ENCODE measurements around the gene SHISAL2A.

Gene SHISAL2A

DNA sequence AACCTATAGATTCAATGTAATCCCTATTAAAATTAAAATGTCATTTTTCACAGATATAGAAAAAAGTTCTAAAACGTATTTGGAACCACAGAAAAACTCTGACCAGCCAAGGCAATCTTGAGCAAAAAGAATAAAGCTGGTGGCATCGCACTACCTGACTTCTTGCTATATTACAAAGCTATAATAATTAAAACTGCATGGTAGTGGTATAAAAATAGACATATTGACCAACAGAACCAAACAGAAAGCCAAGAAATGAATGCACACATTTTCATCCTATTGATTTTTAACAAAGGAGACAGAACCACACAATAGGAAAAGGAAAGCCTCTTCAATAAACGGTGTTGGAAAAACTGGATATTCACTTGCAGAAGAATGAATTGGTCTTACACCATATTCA lies 9.2 kb upstream of the SHISAL2A start:
- no peak for DNase-seq

DNA sequence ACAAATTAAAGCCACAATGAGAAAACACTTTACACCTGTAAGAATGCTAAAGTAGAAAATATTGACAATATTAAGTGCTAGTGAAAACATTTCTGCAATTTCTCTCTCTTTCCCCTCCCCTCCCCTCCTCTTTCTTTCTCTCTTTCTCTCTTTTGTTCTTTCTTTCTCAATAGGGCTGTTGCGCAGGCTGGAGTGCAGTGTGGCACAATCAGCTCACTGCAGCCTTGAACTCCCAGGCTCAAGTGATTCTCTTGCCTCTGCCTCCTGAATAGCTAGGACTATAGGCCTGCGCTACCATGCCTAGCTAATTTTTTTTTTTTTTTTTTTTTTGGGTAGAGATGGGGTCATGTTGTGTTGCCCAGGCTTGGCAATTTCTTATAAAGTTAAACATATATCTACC lies 5.9 kb upstream of the SHISAL2A start:
- no peak for DNase-seq

DNA sequence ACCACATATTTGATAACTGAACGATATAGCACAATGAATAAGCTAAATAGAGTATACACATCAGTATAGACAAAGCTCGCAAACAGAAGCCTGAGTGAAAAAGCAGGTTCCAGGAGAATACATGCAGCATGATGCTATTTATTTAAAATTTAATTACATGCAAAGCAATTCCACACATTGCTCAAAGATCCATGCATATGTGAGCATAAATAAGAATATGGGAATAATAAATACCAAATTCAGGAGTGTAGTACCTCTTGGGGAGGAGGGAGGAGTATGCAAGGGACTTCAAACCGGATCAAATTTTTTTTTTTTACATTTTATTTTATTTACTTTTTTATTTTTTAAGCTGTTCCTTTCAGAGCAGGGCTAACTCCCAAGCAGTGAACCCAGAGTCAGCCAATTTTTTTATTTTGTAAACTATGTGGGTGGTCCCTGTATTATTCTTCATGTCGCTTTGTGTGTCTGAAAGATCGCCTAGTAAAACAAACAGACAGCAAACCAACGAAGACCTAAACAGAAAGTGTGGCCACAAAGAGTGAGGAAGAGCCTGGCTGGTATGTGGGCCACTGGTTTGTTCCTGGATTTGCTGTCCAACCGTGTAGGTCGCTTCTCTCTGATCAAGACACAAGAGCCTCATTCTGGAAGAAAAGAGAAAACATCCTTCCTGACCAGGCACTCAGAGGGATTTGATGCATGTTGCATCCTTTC lies 4.2 kb upstream of the SHISAL2A start:
- no peak for DNase-seq

DNA sequence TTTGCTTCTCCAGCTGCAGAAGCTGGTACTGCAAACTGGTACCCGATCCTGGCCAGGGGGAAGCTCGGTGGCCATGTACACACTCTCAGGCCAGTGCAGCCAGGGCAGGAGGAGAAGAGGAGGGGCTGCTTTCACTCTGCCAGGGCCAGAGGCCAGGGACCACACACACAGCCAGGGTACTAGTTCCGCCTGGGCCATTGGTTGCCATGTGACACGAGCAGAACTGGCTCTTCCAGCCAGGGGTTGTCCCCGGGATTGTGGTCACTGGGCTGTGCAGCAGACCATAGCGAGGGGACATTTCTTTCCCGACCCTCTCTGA lies 3.7 kb upstream of the SHISAL2A start:
- no peak for DNase-seq

DNA sequence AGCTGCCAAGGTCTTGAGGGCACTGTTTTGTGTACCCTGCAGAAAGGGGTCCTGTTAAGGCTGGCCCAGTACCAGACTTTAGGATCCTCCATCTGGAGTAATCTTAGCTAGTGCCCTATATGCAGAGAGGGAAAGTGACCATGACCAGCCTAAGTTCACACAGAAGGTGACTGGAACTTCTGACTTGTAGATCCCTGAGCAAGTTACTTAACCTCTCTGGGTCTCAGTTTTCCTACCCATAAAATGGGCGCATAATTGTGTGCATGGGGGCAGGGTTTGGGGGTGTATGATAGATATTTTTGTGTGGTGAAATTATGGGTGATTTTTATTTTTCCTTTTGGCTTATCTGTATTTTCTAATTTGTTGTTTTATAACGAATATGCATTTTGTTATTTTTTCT lies 3.3 kb upstream of the SHISAL2A start:
- DNase-seq, result no peak

DNA sequence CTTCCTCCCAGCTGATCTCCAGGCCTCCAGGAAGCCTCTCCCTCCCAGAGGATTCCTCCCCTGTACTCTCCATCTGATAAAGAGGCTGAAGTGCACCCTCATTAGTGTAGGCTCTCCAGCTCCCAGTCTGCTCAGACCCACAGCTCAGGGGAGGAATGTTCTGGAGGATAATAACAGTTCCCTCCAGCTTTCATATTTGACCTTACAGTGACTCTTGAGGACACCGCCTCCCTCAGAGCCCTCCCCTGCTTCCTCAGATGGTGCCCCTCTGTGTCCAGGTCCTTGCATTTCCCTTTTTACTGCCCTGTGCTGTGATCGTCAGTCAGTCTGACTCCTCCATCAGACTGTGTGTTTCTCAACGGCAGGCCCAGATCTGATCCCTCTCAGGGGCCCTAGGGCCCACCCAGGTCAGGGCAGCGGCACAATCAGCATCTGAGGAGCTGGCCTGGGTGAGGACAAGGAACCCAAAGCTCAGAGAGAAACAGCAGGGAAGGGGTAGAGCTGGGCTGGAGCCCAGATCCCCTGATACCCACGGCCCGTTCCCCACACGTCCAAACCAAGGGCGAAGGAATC lies 1.1 kb upstream of the SHISAL2A start:
- no peak for DNase-seq

DNA sequence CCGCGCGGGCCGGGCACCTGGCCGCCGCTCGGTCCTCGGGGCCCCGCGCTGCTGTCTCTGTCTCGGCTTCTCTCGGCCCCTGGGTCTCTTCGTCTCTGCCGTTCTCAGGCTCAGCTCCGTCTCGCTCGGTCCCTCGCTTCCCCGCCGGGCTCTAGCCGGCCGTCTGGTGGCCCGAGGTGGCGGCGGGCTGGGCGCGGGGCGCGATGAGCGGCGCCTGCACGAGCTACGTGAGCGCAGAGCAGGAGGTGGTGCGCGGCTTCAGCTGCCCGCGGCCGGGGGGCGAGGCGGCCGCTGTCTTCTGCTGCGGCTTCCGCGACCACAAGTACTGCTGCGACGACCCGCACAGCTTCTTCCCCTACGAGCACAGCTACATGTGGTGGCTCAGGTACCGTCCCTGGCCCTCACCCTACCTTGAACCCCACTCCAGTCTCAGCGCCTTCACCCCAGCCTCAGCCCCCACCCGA lies 355 bp downstream of the SHISAL2A start:
- no peak for DNase-seq

DNA sequence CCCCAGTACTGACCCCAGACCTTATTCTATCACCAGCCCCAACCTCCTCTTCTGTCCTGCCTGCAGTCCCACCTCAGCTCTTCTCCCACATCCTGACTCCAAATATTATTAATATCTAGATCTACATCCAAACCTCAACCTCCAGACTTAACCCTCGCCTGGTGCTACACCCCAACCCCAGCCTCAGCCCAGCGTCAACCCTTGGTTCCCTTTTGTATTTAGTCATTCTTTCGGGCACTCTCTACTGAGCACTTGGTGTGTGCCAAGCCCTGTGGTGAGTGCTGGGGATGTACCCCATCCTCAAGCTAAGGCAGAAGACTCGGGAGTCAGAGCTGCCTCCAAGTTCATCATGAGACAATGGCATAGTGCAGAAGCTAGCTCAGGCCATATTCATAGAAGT lies 1.1 kb downstream of the SHISAL2A start:
- no peak for DNase-seq

DNA sequence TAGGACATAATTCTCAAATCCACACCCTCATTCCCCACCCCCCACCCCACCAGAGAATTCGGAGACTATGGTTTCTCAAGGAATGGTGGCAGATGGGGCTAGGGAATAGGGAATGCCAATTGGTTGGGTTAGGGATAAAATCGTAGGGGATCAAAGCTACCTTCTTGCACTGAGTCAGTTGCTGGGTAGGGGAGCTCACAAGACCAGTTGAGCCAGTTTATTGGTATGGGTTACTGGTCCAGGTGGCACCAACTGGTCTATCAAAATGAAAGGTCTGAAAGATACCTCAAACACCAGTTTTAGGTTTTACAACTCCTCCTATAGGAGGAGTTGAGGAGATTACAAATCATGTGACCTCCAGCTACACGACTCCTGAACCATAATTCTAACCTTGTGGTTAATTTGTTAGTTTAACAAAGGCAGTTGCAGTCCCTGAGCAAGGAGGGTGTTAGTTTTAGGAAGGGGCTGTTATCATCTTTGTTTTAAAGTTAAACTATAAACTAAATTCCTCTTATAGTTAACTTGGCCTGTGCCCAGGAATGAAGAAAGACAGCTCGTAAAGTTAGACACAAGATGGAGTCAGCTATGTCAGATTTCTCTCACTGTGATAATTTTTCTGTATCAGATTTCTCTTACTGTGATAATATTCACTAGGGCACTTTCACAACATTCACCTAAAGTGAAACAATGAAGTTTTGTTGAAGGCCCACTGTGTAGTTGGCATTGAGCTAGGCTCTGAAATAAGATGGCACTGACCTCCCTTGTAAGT lies 2.5 kb downstream of the SHISAL2A start:
- DNase-seq, result no peak

DNA sequence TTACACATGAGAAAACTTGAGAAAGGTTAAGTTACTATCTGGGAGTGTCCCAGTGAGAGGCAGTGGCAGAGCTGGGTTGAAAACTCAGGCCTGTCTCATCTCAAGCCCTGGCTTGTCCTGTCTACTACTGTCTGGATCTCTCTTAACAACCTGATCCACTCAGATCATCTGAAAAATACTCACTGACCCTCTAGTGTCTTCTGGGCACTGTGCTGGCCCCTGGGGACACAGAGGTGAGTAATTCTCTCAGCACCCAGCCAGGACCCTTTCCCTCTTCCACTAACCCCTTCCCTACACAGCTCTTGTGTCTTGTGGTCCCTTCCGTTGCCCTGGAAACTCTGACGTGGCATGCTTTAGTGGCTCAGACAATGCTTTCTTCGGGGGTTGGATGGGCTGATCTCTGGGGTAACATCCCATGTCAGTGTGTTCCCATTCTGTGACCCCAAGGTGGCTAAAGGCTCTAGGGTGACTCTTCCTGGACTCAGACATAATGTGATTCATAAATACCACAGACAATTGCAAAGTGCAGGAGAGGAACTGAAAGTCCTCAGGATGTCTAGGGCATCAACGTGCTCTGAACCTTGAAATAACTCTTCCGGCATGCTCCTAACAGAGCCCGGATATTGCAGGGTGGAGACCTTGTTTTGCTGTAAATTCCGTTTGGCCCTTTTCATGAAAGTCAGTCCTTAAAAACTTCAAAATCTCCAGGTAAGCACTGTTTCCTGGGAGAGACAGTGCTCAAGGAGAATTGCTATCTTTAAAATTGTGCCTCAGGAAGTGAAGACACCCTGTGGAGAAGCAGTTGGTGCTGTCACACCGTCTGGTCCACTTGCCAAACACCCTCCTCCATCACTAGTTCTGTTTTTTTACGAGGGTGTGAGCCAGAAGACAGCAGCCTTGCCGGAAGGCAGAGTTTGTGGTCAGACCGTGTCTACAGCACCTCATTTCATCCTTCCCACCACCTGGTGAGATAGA lies 4.0 kb downstream of the SHISAL2A start:
- no peak for DNase-seq

DNA sequence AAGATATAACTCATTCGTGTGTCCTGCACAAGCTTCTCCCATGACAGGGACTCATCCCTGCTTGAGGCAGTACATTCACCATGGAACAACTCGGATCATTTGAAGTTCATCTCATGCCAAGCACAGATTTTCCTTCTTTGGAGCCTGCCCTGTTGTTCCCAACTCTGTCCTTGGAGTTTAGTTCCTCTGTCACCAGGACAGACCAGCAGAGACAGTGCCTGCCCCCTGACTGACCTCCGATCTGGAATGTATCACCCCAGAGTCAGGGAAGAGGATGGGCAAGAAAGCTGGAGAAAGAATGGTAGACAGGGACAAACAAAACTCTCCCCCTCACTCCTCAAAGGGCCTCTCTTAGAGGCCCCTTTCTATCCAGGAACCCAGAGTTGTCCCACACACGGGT lies 5.0 kb downstream of the SHISAL2A start:
- no peak for DNase-seq

DNA sequence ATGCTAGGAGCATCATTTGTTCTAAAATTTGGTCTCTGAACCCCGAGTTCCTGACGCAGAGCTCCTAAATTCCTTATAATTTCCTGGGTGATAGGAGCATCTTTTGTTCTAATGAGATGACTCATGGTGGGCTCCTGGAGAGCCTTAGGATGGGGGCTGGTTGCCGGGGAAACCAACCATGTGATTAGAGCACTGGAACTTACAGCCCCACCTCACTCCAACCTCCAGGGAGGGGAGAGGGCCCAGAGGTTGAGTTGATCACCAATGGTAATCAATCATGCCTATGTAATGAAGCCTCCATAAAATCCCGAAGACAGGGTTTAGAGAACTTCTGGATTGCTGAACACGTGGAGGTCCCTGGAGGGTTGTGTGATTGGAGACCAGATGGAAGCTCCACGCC lies 7.7 kb downstream of the SHISAL2A start:
- DNase-seq, result no peak

DNA sequence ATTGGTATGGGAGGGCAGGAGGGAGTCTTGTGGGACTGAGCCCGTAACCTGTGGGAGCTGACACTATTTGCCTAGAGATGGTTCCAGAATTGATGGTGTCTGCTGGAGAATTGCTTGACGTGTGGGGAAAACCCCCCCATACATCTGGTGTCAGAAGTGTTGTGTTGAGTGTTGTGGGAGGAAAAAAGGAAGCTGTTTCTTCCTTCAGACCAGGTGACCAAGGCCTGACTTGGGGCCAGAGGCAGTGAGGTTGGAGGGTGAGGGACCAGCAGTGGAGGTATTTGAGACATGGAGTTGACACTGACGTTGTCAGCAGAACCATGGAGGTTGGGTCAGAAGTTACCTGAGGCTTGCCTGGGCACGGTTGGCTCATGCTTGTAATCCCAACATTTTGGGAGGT lies 8.3 kb downstream of the SHISAL2A start:
- no peak for DNase-seq

DNA sequence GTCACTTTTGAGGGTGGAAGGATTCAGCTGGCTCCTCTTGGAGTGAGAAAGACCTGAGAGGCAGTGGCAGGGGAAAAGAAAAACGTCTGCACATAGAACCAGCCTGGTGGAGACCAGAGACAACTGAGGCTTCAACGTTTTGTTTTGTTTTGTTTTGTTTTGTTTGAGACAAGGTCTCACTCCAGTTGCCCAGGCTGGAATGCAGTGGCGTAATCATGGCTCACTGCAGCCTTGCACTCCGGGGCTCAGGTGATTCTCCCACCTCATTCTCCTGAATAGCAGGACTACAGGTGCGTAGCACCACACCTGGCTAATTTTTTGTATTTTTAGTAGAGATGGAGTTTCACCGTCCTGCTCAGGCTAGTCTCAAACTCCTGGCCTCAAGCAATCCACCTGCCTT lies 12.3 kb downstream of the SHISAL2A start:
- DNase-seq, result no peak

DNA sequence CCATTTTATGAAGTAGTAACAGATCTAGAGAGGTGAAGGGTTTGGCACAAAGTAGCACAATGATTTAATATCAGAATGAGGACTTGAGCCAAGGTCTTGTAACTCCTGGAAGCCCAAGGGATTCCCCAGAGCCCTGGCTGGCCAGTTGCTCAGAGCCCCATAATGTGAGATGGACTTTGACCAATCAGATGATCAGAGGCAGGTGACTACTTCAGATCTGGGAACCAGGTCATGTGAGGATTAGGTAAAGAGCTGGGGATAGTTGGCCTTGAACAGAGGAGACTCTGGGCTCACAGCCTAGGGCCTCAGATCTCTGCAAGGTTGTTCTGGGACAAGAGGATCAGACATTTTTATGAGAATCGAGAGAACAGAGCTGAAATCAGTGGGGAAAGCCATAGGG lies 18.9 kb downstream of the SHISAL2A start:
- no peak for DNase-seq

DNA sequence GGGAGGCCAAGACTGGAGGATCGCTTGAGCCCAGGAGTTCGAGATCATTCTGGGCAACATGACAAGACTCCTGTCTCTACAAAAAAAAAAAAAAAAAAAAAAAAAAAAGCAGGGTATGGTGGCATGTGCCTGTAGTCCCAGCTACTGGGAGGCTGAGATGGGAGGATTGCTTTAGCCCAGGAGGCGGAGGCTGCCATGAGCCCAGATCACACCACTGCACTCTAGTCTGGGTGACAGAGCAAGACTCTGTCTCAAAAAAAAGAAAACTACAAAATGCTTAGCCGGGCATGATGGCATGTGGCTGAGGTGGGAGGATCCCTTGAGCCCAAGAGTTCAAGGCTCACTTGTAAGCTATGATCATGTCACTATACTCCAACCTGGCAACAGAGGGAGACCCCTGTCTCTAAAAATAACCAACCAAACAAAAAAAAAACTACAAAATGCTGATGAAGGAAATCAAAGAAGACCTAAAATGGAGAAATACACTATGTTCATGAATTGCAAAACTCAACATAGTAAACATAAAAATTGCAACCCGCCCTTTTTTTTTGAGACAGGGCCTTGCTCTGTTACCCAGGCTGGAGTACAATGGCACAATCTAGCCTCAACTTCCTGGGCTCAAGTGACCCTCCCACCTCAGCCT lies 20.4 kb downstream of the SHISAL2A start:
- no peak for DNase-seq

DNA sequence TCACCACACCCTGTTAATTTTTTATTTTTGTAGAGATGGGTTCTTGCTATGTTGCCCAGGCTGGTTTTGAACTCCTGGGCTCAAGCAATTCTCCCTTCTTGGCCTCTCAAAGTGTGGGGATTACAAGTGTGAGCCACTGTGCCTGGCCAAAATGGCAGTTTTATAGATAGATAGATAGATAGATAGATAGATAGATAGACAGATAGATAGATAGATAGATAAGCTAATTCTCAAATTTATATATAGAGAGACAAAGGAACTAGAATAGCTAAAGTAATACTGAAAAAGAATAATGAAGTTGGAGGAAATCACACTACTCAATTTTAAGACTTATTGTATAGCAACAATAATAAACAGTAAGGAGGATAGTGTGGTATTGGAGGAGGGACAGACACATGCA lies 21.1 kb downstream of the SHISAL2A start:
- no peak for DNase-seq

DNA sequence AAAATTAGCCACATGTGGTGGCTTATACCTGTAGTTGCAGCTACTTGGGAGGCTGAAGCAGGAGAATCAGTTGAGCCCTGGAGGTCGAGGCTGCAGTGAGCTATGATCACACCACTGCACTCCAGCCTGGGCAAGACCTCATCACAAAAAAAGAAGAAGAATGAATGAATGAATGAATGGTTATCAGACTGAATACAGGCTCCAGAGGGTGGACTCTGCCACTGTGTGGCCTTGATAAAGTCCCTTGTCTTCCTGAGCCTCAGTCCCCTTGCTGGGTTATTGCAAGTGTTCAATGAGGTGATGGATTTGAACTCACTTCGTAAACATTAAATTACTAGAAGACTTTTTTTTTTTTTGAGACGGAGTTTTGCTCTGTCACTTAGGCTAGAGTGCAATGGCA lies 24.7 kb downstream of the SHISAL2A start:
- no peak for DNase-seq

DNA sequence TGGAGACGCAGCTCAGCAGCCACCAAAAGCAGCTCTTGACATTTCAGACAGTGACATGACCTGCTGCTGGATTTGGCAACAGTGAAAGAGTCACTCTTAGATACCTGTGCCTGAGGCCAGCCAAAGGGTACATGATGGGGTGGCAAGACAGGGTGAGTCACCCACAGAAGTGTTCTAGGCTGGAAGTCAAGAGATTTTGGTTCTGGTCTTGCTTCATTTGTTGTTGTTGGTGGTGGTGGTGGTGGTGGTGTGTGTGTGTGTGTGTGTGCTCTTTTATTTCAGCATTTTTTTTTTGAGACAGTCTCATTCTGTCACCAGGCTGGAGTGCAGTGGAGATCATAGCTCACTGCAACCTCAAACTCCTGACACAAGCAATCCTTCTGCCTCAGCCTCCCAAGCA lies 25.8 kb downstream of the SHISAL2A start:
- DNase-seq, result no peak

DNA sequence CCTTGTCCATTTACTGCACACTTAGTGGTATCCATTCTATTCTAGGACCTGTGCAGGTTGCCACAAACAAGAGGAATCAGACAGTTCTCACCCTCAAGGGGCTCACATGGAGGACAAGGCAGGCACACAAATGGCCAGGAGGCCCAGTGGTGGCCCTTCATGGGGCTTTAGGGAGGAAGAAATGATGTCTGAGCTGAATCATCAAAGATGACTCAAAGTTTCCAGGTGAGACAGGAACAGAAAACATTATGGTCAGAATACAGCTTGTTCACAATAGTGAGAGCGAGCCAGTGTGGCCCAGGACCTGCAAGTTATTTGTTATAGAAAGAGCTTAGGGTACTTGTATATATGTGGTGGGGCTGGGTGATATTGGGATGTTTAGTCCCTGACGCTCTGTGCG lies 26.4 kb downstream of the SHISAL2A start:
- DNase-seq, result no peak

DNA sequence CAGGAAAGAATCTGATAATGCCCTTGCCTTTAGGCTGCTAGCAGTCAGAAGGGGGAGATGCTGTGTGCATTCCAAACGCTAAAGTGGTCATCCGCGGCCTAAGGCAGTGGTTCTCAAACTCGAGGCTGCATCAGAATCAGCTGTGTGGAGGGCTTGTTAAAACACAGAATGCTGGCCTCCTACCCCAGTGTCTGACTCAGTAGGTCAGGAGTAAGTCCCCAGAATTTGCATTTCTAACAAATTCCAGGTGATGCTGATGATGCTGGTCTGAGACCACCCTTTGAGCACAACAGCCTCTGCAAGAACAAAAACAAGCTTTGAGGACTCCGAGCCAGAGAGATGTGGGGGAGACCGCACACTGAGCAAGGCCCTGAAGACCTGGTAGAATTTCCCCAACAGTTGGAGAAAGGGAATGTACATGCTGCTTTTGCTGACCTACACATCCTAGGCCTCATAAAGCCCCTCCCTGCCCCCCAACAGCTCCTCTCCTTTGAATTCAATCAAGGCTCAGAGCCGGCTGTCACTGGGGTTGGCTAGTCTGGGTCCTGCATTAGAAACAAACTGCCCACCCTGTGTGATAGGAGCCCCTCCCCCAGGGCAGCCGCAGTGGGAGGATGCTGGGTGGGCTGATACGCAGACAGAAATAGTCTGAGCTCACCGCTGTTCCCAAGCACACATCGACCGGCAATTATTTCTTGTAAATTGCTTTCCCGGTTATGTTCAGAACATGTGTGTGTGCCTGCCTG lies 27.1 kb downstream of the SHISAL2A start:
- DNase-seq, result no peak

DNA sequence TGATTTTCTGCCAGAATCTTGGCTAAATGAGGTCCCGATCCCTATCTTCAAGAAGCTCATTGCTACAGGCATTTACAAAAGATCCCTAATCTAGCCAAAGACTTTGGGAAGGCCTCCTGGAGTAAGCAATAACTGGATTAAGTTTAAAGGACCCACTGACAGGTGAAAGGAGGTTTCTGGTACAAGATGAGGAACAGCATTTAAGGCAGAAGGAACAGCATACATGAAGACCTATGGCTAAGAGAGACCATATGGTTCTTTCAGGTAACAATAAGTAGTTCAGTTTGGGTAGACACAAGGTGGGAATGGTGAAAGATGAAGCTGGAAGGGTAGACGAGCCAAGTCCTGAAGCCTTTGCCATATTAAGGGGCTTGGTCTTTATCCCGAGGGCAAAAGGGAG lies 27.8 kb downstream of the SHISAL2A start:
- no peak for DNase-seq
